HCT116 (cell line): ENCODE results near the gene EPHA6. TPM values are rescaled to one million over a fixed set of nuclear protein-coding genes. Genes with fewer than 3 reads are reported as not detected.

Experiments used
- ATAC-seq: fragments of 200-7000 bp; cut with Tn5 transposase; 2 replicates; pipeline ENCODE4 v1.9.1; 2020; ENCODE audit warnings: mild to moderate bottlenecking, moderate library complexity
- BruUV-seq: library from RNA; stranded (reverse); fragments of 400-500 nt; replicated peaks from 2 replicates; lab custom pipeline; 2021; lab: Mats Ljungman, UMichigan
- CTCF ChIA-PET: fragments of 300-600 bp; sonication (Branson Sonifier 250); formaldehyde crosslinking; loops from one replicate; lab custom pipeline; 2021; ENCODE audit warnings: antibody characterized with exemption; lab: Charles Lee
- POLR2A ChIA-PET: fragments of 300-600, 350-600 bp; sonication (Branson Sonifier 250); formaldehyde crosslinking; loops from one replicate; lab custom pipeline; 2021; ENCODE audit warnings: antibody characterized with exemption; lab: Charles Lee
- RAD21 ChIA-PET, 2 experiments: fragments of 300-600 bp; sonication (Branson Sonifier 250); formaldehyde crosslinking; loops; one replicate each; lab custom pipeline; 2023; ENCODE audit warnings: low total read pairs in 2 of 2; ENCODE audit not compliant: uncharacterized antibody in 2 of 2, unreplicated experiment in 2 of 2, low non-redundant PET in 1 of 2; lab: Charles Lee
- DNase-seq: peaks from one replicate; pipeline ENCODE4 v3.0.0-alpha.2; 2010; ENCODE audit warnings: low read depth, low spot score
- H2AFZ ChIP-seq: fragments of 200-600 bp; shearing (Covaris generic), sonication (generic); 2 replicates; pipeline ENCODE4 v1.6.1; 2017; ENCODE audit warnings: low read depth, mixed run types, mixed read lengths, antibody characterized with exemption, low read length; ENCODE audit not compliant: poor library complexity, severe bottlenecking
- H3K27ac ChIP-seq: 2 replicates; pipeline ENCODE4 v1.5.1; 2012; ENCODE audit warnings: low read depth, low read length
- H3K27me3 ChIP-seq: fragments of 200-600 bp; sonication (generic); 2 replicates; pipeline ENCODE4 v1.6.1; 2016; ENCODE audit warnings: mixed run types, low read length, mixed read lengths; ENCODE audit not compliant: insufficient read depth
- H3K36me3 ChIP-seq, 2 experiments: fragments of 200-500 bp in 1 of 2; fragments of 200-600 bp in 1 of 2; sonication (Bioruptor generic) in 1 of 2; sonication (generic) in 1 of 2; 2 replicates each; pipeline versions ENCODE4 v1.5.1 to v1.6.1; 2014 to 2016; ENCODE audit warnings: low read length in 2 of 2, inconsistent platforms in 1 of 2, mixed read lengths in 1 of 2, mixed run types in 1 of 2; ENCODE audit not compliant: insufficient read depth in 2 of 2, control insufficient read depth in 1 of 2
- H3K4me1 ChIP-seq, 2 experiments: fragments of 200-600 bp in 1 of 2; sonication (generic) in 1 of 2; 2 replicates each; pipeline versions ENCODE4 v1.5.1 to v1.6.1; 2012 to 2017; ENCODE audit warnings: low read length in 2 of 2, inconsistent platforms in 1 of 2, mild to moderate bottlenecking in 1 of 2, mixed read lengths in 1 of 2, mixed run types in 1 of 2, moderate library complexity in 1 of 2; ENCODE audit not compliant: insufficient read depth in 2 of 2, control insufficient read depth in 1 of 2
- H3K4me2 ChIP-seq: fragments of 200-600 bp; sonication (generic); 2 replicates; pipeline ENCODE4 v1.6.1; 2017; ENCODE audit warnings: mixed run types, low read length, mixed read lengths
- H3K4me3 ChIP-seq, 2 experiments: fragments of 200-600 bp in 1 of 2; sonication (generic) in 1 of 2; replicated peaks in 1 of 2; 2 replicates each; pipeline ENCODE4 v1.5.1; 2011 to 2016; ENCODE audit warnings: low read length in 2 of 2, control low read depth in 1 of 2, low read depth in 1 of 2, mild to moderate bottlenecking in 1 of 2, mixed read lengths in 1 of 2, mixed run types in 1 of 2
- H3K79me2 ChIP-seq: fragments of 200-600 bp; sonication (generic); 2 replicates; pipeline ENCODE4 v1.6.1; 2017; ENCODE audit warnings: mild to moderate bottlenecking, mixed run types, low read length, moderate library complexity, mixed read lengths; ENCODE audit not compliant: insufficient read depth
- H3K9ac ChIP-seq: fragments of 200-600 bp; sonication (generic); 2 replicates; pipeline ENCODE4 v1.6.1; 2016; ENCODE audit warnings: low read length, mixed read lengths
- H3K9me2 ChIP-seq: fragments of 200-600 bp; sonication (generic), shearing (Covaris generic); 2 replicates; pipeline ENCODE4 v1.6.1; 2017; ENCODE audit warnings: mixed run types, mild to moderate bottlenecking, moderate library complexity; ENCODE audit not compliant: insufficient read depth
- H3K9me3 ChIP-seq, 2 experiments: fragments of 200-500 bp in 1 of 2; fragments of 200-600 bp in 1 of 2; sonication (Bioruptor generic) in 1 of 2; sonication (generic) in 1 of 2; 2 replicates each; pipeline ENCODE4 v1.6.1; 2014 to 2017; ENCODE audit warnings: low read length in 2 of 2, mixed read lengths in 2 of 2, inconsistent platforms in 1 of 2, low read depth in 1 of 2, mild to moderate bottlenecking in 1 of 2, mixed run types in 1 of 2, moderate library complexity in 1 of 2; ENCODE audit not compliant: control insufficient read depth in 1 of 2, insufficient read depth in 1 of 2
- H4K20me1 ChIP-seq: fragments of 200-600 bp; sonication (generic), shearing (Covaris generic); 2 replicates; pipeline ENCODE4 v1.6.1; 2017; ENCODE audit warnings: mixed run types, mild to moderate bottlenecking, moderate library complexity; ENCODE audit not compliant: insufficient read depth
- CEBPB ChIP-seq: IDR thresholded peaks from 2 replicates; pipeline ENCODE4 v1.6.1; 2012; ENCODE audit warnings: low read depth
- ELF1 ChIP-seq: IDR thresholded peaks from 2 replicates; pipeline ENCODE4 v1.6.1; 2012; ENCODE audit warnings: low read depth, borderline replicate concordance
- JUND ChIP-seq: IDR thresholded peaks from 2 replicates; pipeline ENCODE4 v1.6.1; 2012
- MAX ChIP-seq: IDR thresholded peaks from 2 replicates; pipeline ENCODE4 v1.6.1; 2012
- POLR2A ChIP-seq: IDR thresholded peaks from 2 replicates; pipeline ENCODE4 v1.7.0; 2011; ENCODE audit warnings: borderline replicate concordance; ENCODE audit not compliant: insufficient read depth, insufficient read length; ENCODE audit errors: extremely low read depth
- POLR2AphosphoS5 ChIP-seq: IDR thresholded peaks from 2 replicates; pipeline ENCODE4 v1.6.1; 2011; ENCODE audit warnings: mild to moderate bottlenecking, low read depth, low read length, moderate library complexity
- RAD21 ChIP-seq: IDR thresholded peaks from 2 replicates; pipeline ENCODE4 v1.6.1; 2012; ENCODE audit warnings: low read depth, mild to moderate bottlenecking
- SP1 ChIP-seq: IDR thresholded peaks from 2 replicates; pipeline ENCODE4 v1.6.1; 2012; ENCODE audit warnings: low read depth
- intact Hi-C: fragments of 100-400 bp; cut with micrococcal nuclease; formaldehyde crosslinking; loops from 2 replicates; pipeline ENCODE4 v1.10.0; 2022
- total RNA-seq: library from RNA; stranded (reverse); gene quantifications from one replicate; pipeline ENCODE4 v1.2.1, GENCODE V29; 2021; ENCODE audit not compliant: unreplicated experiment

The EPHA6 gene
- total RNA-seq, 1 experiment from 2014 or later, result not detected

- Histone ChIP-seq H3K27me3 (no peaks in the 10 kb centered on the region), H2AFZ (no peak overlapping the region), H3K4me3 (no peak overlapping the region), H3K4me1 (no peaks in the 10 kb centered on the region), H4K20me1 (no peaks in the 10 kb centered on the region), H3K36me3 (no peaks in the 10 kb centered on the region), H3K4me2 (no peak overlapping the region), H3K27ac (no peak overlapping the region), H3K79me2 (no peaks in the 10 kb centered on the region), H3K9me3 (peaks cover 0 to 16% of the 10 kb centered on the region in 2 experiments; a peak in 1 of 4 replicates), H3K9me2 (no peaks in the 10 kb centered on the region), H3K9ac (no peak overlapping the region)
- ATAC-seq (no peak), DNase-seq (no peak)
- BruUV-seq, result no TSS peak
- no peak for TF ChIP-seq CEBPB
- TF ChIP-seq JUND, result no peak
- no peak for TF ChIP-seq POLR2A
- TF ChIP-seq ELF1, result no peak
- TF ChIP-seq RAD21, result no peak
- no peak for TF ChIP-seq POLR2AphosphoS5
- intact Hi-C loops, result no loop called here
- ChIA-PET RAD21 (no interaction called here), POLR2A (no interaction called here), CTCF (no interaction called here)
Measured at GRCh38 chr3:96796101-96796500, 18.3 kb upstream of the EPHA6 start.

GRCh38 chr3:96803870-96804269, 10.5 kb upstream of the EPHA6 start:
- Histone ChIP-seq H3K27ac (no peak overlapping the region), H3K4me2 (no peak overlapping the region), H2AFZ (no peak overlapping the region), H3K4me1 (no peaks in the 10 kb centered on the region), H3K9me2 (no peaks in the 10 kb centered on the region), H3K79me2 (no peaks in the 10 kb centered on the region), H3K36me3 (no peaks in the 10 kb centered on the region), H3K4me3 (no peak overlapping the region), H3K9me3 (peaks cover 3 to 10% of the 10 kb centered on the region in 2 experiments; a peak in 2 of 4 replicates), H4K20me1 (no peaks in the 10 kb centered on the region), H3K9ac (no peak overlapping the region), H3K27me3 (no peaks in the 10 kb centered on the region)
- intact Hi-C loops, result no loop called here
- CTCF ChIA-PET, result no interaction called here
- ATAC-seq (no peak), DNase-seq (no peak)
- POLR2A ChIA-PET, result no interaction called here
- no TSS peak for BruUV-seq
- TF ChIP-seq MAX (no peak), SP1 (no peak), CEBPB (no peak)
- RAD21 ChIA-PET, result no interaction called here
